ENCODE measurements around the gene NRSN2. TPM values are rescaled to one million over a fixed set of nuclear protein-coding genes. Genes with fewer than 3 reads are reported as not detected.

NRSN2 gene
- total and polyA plus RNA-seq, 2 donors (not counting 1 experiment from before 2014, with no cell fraction given) = 5.0 to 8.6 TPM

GRCh38 chr20:381581-382290 is 34.8 kb downstream of the NRSN2 start:
- Histone ChIP-seq H3K9ac (ENCODE audit: low read length) (peak overlapping the region; percentile 83), H3K36me3 (replicated peaks in 1 of 2; ENCODE audit: control extremely low read depth in 1 of 2, control insufficient read depth in 1 of 2, extremely low read depth in 1 of 2, insufficient read depth in 2 of 2, low read length in 1 of 2) (no peaks in the 10 kb centered on the region), H3K27me3 (replicated peaks in 1 of 4; ENCODE audit: control extremely low read depth in 1 of 4, control insufficient read depth in 3 of 4, insufficient read depth in 4 of 4, low read length in 3 of 4) (no peaks in the 10 kb centered on the region), H3K79me2 (ENCODE audit: control insufficient read depth, insufficient read depth, low read length) (peaks cover 14% of the 10 kb centered on the region), H3K9me3 (ENCODE audit: control extremely low read depth in 1 of 3, control insufficient read depth in 2 of 3, insufficient read depth in 1 of 3, low read length in 2 of 3) (no peaks in the 10 kb centered on the region), H3K4me3 (ENCODE audit: control extremely low read depth in 1 of 5, extremely low read depth in 1 of 5, insufficient read depth in 1 of 5, low read depth in 2 of 5, low read length in 4 of 5) (peak overlapping the region; percentile 3 to 79 (median 74)), H4K20me1 (ENCODE audit: control insufficient read depth, insufficient read depth, low read length, poor library complexity, severe bottlenecking) (peaks cover 6% of the 10 kb centered on the region), H3K27ac (ENCODE audit: low read length in 2 of 2) (peak overlapping the region; percentile 41 to 83), H3K4me1 (ENCODE audit: control insufficient read depth in 2 of 2, insufficient read depth in 2 of 2, low read length in 2 of 2) (peaks cover 9% of the 10 kb centered on the region in 2 donors), H2AFZ (ENCODE audit: insufficient read depth, low read depth, low read length, poor library complexity, severe bottlenecking) (peak overlapping the region; percentile 83), H3K4me2 (replicated peaks; ENCODE audit: low read depth, low read length, poor library complexity, severe bottlenecking) (peak overlapping the region; percentile 98)
- Mint-ChIP-seq H3K27ac (peak overlapping the region; percentile 87), H3K27me3 (no peaks in the 10 kb centered on the region), H3K9me3 (ENCODE audit: insufficient read depth) (no peaks in the 10 kb centered on the region), H3K4me1 (peaks cover 19% of the 10 kb centered on the region), H3K4me3 (peak overlapping the region; percentile 83)
- no peak for TF ChIP-seq EZH2 (IDR thresholded peaks at IDR 0.05; ENCODE audit: borderline replicate concordance, insufficient read depth, low read depth, low read length, poor library complexity, severe bottlenecking)
- TF ChIP-seq CTCF (IDR thresholded peaks at IDR 0.05) = no peak
- ATAC-seq (ENCODE audit: low read depth) = peak; percentile 78
- ChIA-PET POLR2A (interaction anchor here (1.6 kb wide), 1 partner anchor 80 kb away, joined by 4 read pairs; the partner anchor contains the start of gene TBC1D20), CTCF (no interaction called here)
- DNase-seq = peak; percentile 85
- 1% methylated on average over 45 of the region's 49 CpGs for whole genome bisulfite sequencing (ENCODE audit: insufficient coverage)
- intact Hi-C loops (cut with micrococcal nuclease) = loop anchor here (1.0 to 2.0 kb wide), 2 partner anchors 26 to 27 kb away; no protein-coding TSS in a partner anchor
